Fibroblast of villous mesenchyme (primary cell): ENCODE results near the gene SCN1B. TPM values are rescaled to one million over a fixed set of nuclear protein-coding genes. Genes with fewer than 3 reads are reported as not detected.

Source experiments
- DNase-seq: peaks from one replicate; pipeline ENCODE4 v3.0.0-alpha.2; 2010; ENCODE audit warnings: low read depth
- H3K4me3 ChIP-seq: 2 replicates; pipeline ENCODE4 v1.5.1; 2011; ENCODE audit warnings: low read depth, mild to moderate bottlenecking, low read length
- CTCF ChIP-seq: IDR thresholded peaks from 2 replicates; pipeline ENCODE4 v1.5.1; 2012; ENCODE audit warnings: low read depth, mild to moderate bottlenecking, low read length; ENCODE audit not compliant: insufficient read depth
- total RNA-seq: library from RNA; depleted of rRNA; stranded (reverse); fragments of >200 nt; gene quantifications from 2 replicates; pipeline ENCODE4 v1.2.3, GENCODE V29; 2012

Gene SCN1B
- total RNA-seq, 1 donor = 2.6 TPM

- H3K4me3 ChIP-seq = no peak overlapping the region
- no peak for DNase-seq
- TF ChIP-seq CTCF = no peak
Observed at GRCh38 chr19:35034588-35035382, 4.5 kb downstream of the SCN1B start.

DNA sequence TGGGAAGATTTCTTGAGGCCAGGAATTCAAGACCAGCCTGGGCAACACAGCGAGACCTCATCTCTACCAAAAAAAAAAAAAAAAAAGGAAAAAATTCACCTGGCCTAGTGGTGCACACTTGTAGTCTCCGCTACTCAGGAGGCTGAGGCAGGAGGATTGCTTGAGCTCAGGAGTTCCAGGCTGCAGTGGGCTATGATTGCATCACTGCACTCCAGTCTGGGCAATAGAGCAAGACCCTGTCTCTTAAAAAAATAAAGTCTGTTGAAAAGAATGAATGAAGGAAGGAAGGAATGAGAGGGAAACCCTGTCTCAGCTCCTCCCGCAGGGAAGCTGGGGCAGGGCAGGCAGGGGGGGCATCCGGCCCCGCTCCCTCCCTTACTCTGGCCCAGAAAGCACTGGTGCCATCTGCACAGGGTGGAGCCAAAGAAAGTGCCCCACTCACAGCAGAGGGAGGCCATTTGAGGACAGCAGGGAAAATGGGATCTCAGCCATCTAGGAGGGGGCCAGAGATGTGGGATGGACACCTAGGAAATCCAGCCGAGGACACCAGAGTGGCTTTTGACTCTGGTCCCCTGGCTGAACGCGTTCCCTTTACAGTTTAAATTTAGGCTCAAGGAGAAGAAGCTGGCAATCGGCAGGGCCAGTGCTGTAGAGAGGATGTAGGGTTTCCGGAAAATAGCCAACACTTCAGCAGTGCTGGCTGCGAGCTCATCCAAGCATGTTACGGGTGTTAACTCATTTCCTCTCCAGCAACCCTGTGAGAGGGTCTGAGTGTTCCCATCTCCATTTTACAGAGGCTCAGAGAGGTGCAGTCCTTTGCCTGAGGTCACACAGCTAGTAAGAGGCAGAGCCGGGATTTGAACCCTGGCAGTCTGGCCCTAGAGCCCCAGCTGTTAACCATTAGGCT is 7.7 kb downstream of the SCN1B start:
- no peak for TF ChIP-seq CTCF
- no peak for DNase-seq
- H3K4me3 ChIP-seq = no peak overlapping the region

- no peak overlapping the region for H3K4me3 ChIP-seq
- TF ChIP-seq CTCF = no peak
- no peak for DNase-seq
Observed at GRCh38 chr19:35038623-35039512, 8.6 kb downstream of the SCN1B start.

GRCh38 chr19:35039881-35040825 is 9.9 kb downstream of the SCN1B start:
- no peak for DNase-seq
- TF ChIP-seq CTCF = no peak
- no peak overlapping the region for H3K4me3 ChIP-seq

DNA sequence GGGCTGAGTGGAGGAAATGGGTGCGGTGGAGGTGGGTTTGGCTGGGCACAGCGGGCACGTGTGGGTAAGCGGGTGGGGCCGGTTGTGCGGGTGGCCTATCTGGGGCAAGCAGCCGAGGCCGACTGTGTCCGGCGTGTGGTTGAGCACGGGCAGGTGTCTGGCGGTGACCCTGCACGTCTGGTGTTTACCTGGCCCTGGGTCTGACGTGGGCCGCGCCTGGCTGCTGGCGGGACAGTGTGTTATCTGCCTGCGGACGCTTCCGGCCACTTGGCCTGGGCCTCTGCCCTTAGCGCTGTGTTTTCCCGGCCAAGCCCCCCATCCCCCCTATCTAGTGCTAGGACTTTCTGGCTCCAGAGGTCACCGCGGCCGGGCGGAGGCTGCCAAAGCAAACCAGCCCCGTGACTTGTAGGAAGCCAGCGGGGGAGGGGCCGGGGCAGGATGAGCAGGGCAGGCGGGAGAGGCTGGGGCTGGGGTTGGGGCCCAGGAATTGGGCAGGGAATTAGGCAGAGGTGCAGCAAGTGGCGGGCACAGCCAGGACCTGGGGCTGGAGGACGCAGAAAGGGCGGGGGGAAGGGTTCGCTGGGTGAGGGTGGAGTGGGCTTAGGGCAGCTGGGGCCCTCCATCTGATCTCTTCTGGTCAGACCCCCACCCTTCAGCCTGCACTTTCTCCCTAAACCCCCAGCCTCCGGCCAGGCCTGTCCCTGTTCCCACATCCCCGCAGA is 10.7 kb downstream of the SCN1B start:
- no peak for TF ChIP-seq CTCF
- H3K4me3 ChIP-seq = no peak overlapping the region
- peak; percentile 61 for DNase-seq
